ENCODE results near the gene GABPB1.
A peak's percentile ranks its signal among the peaks of the same experiment; 100 is the strongest.

The GABPB1 gene

DNA sequence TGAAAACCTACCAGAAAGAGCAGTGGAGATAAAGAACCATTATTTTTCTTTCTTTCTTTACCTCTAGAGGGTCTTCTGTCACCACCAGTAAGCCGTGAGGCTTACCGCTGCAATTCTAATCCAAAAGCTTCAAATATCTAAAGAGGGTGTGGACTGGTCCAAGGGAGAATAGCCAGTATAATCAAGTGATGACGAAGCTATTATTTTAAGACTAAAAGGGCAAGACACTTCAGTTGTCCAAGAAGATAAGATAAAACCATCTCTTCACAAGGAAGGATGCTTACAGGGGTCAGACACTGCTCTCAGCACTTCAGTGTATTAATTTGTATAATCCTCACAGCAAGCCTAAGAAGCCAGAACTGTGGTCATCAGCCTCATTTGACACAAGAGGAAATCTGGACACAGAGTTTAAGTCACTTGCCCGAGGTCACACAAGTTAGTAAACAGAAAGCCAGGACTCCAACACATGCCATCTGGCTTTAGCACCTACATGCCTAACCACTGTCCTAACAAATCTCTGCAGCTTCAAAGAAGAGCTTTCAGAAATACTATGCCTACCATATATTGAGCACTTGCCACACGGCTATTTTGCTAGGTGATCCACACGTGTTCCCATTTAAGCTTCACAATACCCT, 104.1 kb downstream of the GABPB1 start:
- no peak for DNase-seq (ENCODE audit: low read depth)
- H3K4me3 ChIP-seq (ENCODE audit: low read depth, low read length), result no peak overlapping the region

- DNase-seq (ENCODE audit: low read depth), result no peak
Measured at GRCh38 chr15:50249704-50250103, 105.3 kb downstream of the GABPB1 start.

DNA sequence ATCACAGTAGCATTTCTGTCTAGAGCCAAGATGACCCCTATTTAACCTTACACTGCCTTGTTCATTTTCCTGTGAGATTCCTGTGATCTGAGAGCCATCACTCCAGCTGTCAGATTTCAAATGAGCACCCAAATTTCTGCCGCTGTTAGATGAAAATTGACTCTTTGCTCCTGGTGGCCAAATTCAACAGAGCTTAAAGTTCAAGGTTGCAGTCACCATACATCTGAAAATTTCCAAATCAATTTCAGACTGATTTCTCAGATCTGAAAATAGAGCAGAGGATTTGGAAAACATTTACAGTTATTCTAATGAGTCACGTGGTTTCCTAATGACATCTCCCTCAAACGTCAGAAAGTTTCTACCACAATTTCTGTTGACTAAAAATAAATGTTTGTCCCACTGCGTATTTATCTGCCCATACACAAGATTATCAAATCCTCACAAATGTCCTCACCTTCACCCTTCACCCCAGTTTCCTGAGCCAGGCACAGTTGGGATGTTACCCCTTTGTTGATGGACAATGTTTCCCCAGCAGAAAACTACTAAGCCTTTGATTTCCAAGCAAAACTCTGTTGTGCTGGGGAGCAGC, 105.9 kb downstream of the GABPB1 start:
- no peak for DNase-seq (ENCODE audit: low read depth)
- no peak overlapping the region for H3K4me3 ChIP-seq (ENCODE audit: low read depth, low read length)

More at GRCh38 chr15:50249704-50250103, 105.3 kb downstream of the GABPB1 start:
- H3K4me3 ChIP-seq (ENCODE audit: low read depth, low read length), result no peak overlapping the region

DNA sequence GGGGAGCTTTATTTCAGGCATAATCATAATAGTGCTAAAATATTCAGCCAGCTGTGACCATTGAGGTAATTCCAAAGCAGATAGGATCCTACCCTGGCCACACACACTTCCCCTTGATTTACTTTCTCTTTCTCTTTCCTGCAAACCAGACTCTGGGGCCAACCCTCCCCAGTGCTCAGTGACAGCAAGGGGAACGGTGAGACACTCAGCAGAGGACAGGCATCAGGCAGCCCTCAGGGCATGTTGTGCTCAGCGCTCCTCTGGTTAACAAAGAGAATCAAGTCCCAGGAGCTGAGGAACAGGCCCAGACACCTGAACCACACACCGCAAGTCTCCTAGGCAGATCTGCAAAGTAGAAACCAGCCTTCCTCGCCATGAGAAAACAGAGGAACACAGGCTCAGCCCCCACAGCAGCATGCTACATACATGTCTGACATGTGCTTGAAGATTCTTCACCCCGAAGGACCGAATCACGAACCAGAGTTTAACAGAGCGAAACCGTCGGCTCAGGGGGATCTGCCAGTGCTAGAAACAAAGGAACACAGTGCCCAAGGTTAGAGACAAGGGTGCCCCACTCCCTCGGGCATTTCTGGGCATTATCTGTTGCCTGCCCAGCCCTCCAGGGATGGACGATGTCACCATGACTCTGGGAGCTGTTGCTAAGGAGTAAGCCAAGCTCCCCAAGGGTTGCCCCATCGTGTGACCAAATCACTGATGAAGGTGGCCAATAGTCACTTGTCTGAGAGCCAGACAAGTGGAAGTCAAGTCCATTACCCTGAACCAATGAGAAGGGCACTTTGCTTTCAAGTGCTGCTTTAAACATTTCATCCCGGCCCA, 107.0 kb downstream of the GABPB1 start:
- H3K4me3 ChIP-seq (ENCODE audit: low read depth, low read length), result no peak overlapping the region
- DNase-seq (ENCODE audit: low read depth), result no peak

DNA sequence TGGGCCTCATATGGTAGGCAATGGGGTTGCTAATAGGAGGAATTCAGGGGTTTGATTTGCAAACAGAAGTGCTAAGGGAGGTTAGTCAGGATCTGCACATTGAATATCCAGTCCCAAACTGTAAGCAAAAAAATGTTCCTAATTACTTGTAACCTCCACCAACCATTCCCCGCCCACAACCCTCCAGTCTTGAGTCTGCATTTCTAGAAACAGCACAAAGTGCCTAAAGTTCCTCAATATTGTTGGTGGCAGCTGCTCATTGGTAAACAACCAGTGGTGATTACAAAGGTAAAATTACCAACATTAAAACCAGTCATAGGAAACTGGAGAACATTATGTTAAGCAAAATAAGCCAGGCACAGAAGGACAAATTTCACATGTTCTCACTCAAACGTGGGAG, 108.4 kb downstream of the GABPB1 start:
- no peak overlapping the region for H3K4me3 ChIP-seq (ENCODE audit: low read depth, low read length)
- no peak for DNase-seq (ENCODE audit: low read depth)

GRCh38 chr15:50244959-50245624, 109.9 kb downstream of the GABPB1 start:
- DNase-seq (ENCODE audit: low read depth), result no peak
- no peak overlapping the region for H3K4me3 ChIP-seq (ENCODE audit: low read depth, low read length)

DNA sequence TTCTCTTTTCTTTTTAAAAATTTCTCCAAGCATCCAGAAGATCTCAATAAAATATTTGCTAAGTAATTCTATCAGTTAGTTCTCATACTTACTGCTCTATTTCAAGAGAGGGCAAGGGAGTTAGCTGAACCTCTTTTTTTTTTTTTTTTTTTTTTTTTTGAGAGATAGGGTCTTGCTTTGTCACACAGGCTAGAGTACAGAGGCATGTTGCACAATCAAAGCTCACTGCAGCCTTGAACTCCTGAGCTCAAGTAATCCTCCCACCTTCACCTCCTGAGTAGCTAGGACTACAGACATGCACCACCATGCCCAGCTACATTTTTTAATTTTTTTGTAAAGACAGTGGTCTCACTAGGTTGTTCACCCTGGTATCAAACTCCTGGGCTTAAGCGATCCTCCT, 110.8 kb downstream of the GABPB1 start:
- DNase-seq (ENCODE audit: low read depth), result no peak

DNA sequence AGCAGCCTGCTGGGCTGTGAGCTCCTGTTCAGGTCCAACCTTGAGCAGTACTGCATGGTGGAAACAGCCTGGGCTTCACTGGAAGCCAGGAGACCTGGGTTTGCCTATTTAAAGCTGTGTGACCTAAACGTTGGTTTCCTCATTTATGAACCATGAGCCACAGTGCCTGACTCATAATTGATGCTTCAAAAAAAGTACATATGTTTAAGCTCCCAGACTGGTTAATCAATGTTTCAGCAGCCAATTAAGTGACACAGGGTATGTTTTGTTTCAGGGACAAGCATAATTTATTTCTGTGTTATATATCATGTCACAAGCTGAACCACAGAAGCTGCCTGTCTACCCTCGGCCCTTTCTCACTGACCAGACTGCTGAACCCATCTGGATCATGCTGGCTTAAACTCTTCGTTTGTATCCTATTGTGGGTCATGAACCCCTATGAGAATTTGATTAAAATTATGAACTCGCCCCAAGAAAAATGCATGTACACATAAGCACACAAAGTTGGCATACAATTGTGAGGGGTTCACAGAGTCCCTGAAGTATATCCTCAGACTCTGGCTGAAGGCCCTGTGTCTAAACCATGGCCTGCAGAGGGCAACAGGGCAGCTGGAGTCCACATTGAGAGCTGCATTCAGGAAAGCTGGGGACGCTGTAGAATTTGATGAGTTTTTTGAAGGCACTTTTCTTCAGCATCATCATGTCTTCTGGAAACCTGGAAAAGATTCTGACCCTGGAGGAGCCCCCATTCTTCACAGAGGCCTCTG, 113.1 kb downstream of the GABPB1 start:
- DNase-seq (ENCODE audit: low read depth), result peak; percentile 25
- no peak overlapping the region for H3K4me3 ChIP-seq (ENCODE audit: low read depth, low read length)

More for the DNA sequence above, 110.8 kb downstream of the GABPB1 start:
- no peak overlapping the region for H3K4me3 ChIP-seq (ENCODE audit: low read depth, low read length)

DNA sequence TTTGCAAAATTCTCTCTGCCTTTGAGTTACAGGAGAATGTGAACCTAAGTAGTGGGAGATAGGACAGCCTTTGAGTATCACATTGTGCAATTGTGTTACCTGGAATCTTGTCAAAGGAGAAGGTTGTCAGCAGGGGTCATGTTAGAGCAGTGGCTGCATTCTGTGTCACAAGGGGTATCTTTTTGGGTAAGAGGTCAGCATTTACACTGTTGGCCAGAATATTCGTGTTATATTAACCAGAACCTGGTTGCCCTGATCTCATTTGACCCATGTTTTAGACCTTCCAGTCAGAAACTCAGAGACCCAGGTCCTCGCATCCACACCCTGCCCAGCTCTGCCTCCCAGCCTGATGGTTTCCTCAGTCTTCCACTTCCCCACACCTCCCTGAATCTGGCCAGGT, 116.7 kb downstream of the GABPB1 start:
- H3K4me3 ChIP-seq (ENCODE audit: low read depth, low read length), result no peak overlapping the region
- DNase-seq (ENCODE audit: low read depth), result no peak

GRCh38 chr15:50236433-50236832, 118.6 kb downstream of the GABPB1 start:
- H3K4me3 ChIP-seq (ENCODE audit: low read depth, low read length), result no peak overlapping the region
- no peak for DNase-seq (ENCODE audit: low read depth)

GRCh38 chr15:50235794-50236193, 119.2 kb downstream of the GABPB1 start:
- no peak for DNase-seq (ENCODE audit: low read depth)
- H3K4me3 ChIP-seq (ENCODE audit: low read depth, low read length), result no peak overlapping the region

DNA sequence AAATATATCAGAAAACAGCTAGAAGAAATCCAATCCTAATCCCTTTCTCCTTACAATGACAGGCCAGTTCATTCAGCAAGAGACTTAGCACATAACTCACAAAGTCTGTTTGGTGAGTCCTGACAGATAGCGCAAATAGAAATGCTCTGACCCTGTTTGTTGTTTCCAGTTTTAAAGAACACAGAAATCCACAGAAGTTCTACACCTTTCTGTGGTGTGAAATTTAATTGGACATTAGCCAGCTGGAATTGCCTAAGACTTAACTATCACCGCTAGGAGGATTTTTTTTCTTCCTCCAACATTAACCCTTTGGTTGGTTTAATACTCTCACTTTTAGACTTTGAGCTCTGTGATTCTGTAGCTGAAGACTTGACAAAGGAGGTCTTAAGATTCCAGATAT, 120.2 kb downstream of the GABPB1 start:
- no peak overlapping the region for H3K4me3 ChIP-seq (ENCODE audit: low read depth, low read length)
- DNase-seq (ENCODE audit: low read depth), result no peak

GRCh38 chr15:50233192-50233736, 121.7 kb downstream of the GABPB1 start:
- no peak overlapping the region for H3K4me3 ChIP-seq (ENCODE audit: low read depth, low read length)
- DNase-seq (ENCODE audit: low read depth), result no peak

DNA sequence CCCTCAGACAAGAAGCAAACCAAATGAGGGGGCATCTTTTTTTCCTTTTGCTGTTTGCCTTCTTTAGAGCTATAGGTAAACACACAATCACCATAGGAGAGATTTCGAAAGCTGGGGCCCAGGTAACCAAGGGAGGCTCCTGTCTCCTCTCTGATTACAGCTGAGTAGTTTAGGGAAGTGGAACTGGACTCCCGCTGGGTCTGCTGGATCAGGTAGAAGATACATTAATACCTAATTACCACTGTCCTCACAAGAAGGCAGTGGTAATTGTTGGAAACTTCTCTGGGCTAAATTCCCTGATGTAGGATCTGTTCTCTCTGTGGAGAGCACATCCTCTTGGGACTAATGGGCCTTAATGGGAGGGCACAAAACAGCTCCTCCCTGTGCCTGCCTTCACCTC, 122.2 kb downstream of the GABPB1 start:
- no peak for DNase-seq (ENCODE audit: low read depth)
- no peak overlapping the region for H3K4me3 ChIP-seq (ENCODE audit: low read depth, low read length)

- H3K4me3 ChIP-seq (ENCODE audit: low read depth, low read length), result no peak overlapping the region
- no peak for DNase-seq (ENCODE audit: low read depth)
Measured at GRCh38 chr15:50231761-50232160, 123.2 kb downstream of the GABPB1 start.

- no peak overlapping the region for H3K4me3 ChIP-seq (ENCODE audit: low read depth, low read length)
- DNase-seq (ENCODE audit: low read depth), result no peak
Measured at GRCh38 chr15:50229336-50229735, 125.7 kb downstream of the GABPB1 start.

DNA sequence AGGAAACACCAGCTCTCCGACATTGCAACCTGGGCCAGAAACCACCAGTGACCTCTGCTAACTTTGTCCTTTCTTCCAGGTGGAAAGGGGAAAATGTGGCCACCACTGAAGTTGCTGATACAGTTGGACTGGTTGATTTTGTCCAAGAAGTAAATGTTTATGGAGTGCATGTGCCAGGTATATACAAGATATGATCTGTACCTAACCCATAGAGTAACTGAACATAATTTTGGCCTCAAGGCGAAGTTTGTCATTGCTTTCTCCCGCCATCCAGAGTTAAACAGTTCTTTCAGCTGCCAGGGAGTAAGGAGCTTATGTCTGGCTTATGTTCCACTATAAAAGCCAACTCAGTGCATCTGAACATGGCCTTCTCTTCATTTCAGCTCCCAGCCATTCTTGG, 126.1 kb downstream of the GABPB1 start:
- no peak for DNase-seq (ENCODE audit: low read depth)
- H3K4me3 ChIP-seq (ENCODE audit: low read depth, low read length), result no peak overlapping the region

DNA sequence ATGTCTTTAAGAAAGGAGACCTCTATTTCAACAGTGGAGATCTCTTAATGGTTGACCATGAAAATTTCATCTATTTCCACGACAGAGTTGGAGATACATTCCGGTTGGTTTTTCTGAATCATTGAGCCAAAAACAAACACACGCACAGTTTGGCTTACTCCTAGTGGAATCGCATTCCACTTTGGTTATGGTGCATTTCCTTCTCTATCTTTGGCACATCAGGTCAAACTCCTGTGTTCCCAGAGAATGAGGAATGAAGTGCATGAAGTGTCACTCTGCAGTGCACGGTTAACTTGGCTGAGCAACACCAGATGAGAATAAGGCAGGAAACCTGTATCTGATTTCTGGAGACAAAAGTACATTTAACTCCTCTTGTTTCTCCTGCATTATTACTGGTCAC, 127.9 kb downstream of the GABPB1 start:
- H3K4me3 ChIP-seq (ENCODE audit: low read depth, low read length), result no peak overlapping the region
- DNase-seq (ENCODE audit: low read depth), result peak; percentile 15

DNA sequence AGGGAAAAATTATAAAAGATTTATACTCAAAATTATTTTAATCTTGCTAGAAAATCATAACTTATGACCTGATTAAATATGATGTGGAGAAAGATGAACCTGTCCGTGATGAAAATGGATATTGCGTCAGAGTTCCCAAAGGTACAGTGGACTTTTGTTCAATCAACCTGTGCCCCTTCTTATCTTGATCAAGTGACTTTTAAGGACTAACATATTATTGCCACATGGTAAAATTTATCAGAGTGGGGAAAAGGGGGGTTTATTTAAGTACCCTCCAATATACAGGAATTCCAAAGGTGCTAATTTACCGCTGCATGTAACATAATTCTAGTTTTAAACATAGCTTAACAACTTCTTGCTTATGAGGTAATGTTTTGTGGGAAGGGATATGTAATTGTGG, 129.1 kb downstream of the GABPB1 start:
- DNase-seq (ENCODE audit: low read depth), result no peak
- H3K4me3 ChIP-seq (ENCODE audit: low read depth, low read length), result no peak overlapping the region
